Measurements from ENCODE around the gene TMEM233. TPM values are rescaled to one million over a fixed set of nuclear protein-coding genes. Genes with fewer than 3 reads are reported as not detected.

Gene TMEM233
- total and polyA plus RNA-seq, 9 of the 15 experiments (the other 6 are each of a cell fraction or from before 2014, with no cell fraction given): 0.04 to 0.17 (median 0.07) TPM; not detected in 2

DNA sequence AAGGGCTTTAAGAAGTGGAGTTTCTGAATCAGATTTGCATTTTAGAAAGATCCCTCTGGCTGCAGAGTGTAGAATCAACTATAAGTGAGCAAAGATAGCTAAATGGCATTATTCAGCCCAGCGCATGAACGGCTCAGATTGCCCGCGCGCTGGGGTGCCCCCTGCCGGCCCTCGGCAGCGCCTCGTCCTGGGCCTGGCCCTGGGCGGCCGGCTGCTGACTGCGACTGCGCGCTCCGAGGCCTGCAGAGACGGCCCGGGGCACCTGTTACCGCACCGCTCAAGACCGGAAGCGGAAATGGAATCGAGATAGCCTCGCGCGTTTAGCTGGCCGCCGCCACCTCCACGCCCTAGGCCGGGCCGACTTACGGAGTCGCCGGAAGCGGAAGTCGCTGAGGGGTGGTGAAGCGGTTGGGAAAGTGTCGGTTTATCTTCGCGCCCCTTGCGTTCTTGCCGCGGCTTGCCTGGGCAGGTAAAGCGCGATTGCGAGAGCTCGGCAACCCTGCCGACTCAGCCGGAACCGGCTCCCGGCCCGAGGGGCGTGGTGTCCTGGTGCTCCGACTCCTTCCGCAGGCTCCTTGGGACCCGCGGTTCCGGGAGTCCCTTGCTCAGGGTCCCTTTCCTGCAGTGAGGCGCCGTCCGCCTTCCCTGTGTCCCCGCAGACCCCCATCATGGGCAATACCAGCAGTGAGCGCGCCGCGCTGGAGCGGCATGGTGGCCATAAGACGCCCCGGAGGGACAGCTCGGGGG is 74.2 kb downstream of the TMEM233 start, which contains the start of gene PRKAB1 (continued):
- TF ChIP-seq ETV5 (CRISPR knock-in tag; IDR thresholded peaks at IDR 0.05; ENCODE audit: low read depth) (peak; percentile 95), HMG20A (CRISPR knock-in tag; conservative IDR thresholded peaks at IDR 0.05) (no peak), HDGF (IDR thresholded peaks at IDR 0.05) (no peak), L3MBTL2 (IDR thresholded peaks at IDR 0.05) (peak; percentile 90), ELF1 (tag; IDR thresholded peaks at IDR 0.05) (peak; percentile 94), CCAR2 (IDR thresholded peaks at IDR 0.05; ENCODE audit: low read depth, low read length) (no peak), SREBF1 (IDR thresholded peaks at IDR 0.05; ENCODE audit: borderline replicate concordance, low read depth, low read length) (no peak), CHD1 (IDR thresholded peaks at IDR 0.05; ENCODE audit: low read length) (peak; percentile 36), SLC30A9 (CRISPR knock-in tag; IDR thresholded peaks at IDR 0.05) (no peak), ZFPM2 (CRISPR knock-in tag; IDR thresholded peaks at IDR 0.05) (0 out of 2 replicates have a peak, but pooled peaks have one; percentile 48), POLR2AphosphoS5 (IDR thresholded peaks at IDR 0.05; ENCODE audit: control insufficient read depth, insufficient read depth, low read depth, low read length) (peak; percentile 84), ZNF184 (CRISPR knock-in tag; IDR thresholded peaks at IDR 0.05) (no peak), KAT7 (CRISPR knock-in tag; IDR thresholded peaks at IDR 0.05; ENCODE audit: borderline replicate concordance) (peak; percentile 79; the same call in 1 of the 2 replicates), POLR2H (tag; IDR thresholded peaks at IDR 0.05; ENCODE audit: low read depth) (no peak), TSC22D4 (tag; IDR thresholded peaks at IDR 0.05) (no peak)
- TF ChIP-seq, protein P1, sequence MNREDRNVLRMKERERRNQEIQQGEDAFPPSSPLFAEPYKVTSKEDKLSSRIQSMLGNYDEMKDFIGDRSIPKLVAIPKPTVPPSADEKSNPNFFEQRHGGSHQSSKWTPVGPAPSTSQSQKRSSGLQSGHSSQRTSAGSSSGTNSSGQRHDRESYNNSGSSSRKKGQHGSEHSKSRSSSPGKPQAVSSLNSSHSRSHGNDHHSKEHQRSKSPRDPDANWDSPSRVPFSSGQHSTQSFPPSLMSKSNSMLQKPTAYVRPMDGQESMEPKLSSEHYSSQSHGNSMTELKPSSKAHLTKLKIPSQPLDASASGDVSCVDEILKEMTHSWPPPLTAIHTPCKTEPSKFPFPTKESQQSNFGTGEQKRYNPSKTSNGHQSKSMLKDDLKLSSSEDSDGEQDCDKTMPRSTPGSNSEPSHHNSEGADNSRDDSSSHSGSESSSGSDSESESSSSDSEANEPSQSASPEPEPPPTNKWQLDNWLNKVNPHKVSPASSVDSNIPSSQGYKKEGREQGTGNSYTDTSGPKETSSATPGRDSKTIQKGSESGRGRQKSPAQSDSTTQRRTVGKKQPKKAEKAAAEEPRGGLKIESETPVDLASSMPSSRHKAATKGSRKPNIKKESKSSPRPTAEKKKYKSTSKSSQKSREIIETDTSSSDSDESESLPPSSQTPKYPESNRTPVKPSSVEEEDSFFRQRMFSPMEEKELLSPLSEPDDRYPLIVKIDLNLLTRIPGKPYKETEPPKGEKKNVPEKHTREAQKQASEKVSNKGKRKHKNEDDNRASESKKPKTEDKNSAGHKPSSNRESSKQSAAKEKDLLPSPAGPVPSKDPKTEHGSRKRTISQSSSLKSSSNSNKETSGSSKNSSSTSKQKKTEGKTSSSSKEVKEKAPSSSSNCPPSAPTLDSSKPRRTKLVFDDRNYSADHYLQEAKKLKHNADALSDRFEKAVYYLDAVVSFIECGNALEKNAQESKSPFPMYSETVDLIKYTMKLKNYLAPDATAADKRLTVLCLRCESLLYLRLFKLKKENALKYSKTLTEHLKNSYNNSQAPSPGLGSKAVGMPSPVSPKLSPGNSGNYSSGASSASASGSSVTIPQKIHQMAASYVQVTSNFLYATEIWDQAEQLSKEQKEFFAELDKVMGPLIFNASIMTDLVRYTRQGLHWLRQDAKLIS (CRISPR knock-in tag; IDR thresholded peaks at IDR 0.05): peak; percentile 92
- TF ChIP-seq, protein P2, sequence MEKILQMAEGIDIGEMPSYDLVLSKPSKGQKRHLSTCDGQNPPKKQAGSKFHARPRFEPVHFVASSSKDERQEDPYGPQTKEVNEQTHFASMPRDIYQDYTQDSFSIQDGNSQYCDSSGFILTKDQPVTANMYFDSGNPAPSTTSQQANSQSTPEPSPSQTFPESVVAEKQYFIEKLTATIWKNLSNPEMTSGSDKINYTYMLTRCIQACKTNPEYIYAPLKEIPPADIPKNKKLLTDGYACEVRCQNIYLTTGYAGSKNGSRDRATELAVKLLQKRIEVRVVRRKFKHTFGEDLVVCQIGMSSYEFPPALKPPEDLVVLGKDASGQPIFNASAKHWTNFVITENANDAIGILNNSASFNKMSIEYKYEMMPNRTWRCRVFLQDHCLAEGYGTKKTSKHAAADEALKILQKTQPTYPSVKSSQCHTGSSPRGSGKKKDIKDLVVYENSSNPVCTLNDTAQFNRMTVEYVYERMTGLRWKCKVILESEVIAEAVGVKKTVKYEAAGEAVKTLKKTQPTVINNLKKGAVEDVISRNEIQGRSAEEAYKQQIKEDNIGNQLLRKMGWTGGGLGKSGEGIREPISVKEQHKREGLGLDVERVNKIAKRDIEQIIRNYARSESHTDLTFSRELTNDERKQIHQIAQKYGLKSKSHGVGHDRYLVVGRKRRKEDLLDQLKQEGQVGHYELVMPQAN (IDR thresholded peaks at IDR 0.05; ENCODE audit: borderline replicate concordance): peak; percentile 82
- TF ChIP-seq, protein P3, sequence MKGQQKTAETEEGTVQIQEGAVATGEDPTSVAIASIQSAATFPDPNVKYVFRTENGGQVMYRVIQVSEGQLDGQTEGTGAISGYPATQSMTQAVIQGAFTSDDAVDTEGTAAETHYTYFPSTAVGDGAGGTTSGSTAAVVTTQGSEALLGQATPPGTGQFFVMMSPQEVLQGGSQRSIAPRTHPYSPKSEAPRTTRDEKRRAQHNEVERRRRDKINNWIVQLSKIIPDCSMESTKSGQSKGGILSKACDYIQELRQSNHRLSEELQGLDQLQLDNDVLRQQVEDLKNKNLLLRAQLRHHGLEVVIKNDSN (CRISPR knock-in tag; IDR thresholded peaks at IDR 0.05): peak; percentile 38; the same call in 1 of the 2 replicates

All from K562 (cell line).